ENCODE data around the gene RAB11A. TPM values are rescaled to one million over a fixed set of nuclear protein-coding genes. Genes with fewer than 3 reads are reported as not detected.

Gene RAB11A
- total and polyA plus RNA-seq, 12 donors: 45.7 to 705 (median 348) TPM

DNA sequence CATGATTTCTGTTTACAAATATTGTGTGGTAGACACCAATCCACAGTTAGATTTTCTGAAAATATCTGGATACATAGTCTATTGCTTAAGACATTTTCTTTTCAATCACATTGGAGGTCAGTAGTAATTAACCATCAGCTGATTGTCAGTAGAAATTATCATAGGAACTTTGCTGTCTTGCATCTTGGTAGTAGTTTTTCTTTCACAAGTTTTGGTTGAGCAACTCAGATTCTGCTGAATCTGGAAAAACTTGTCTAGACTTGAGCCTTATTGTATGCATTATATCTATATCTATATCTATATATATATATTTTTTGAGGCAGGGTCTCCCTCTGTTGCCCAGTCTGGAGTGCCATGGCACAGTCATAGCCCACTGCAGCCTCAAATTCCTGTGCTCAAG lies 4.0 kb downstream of the RAB11A start:
- H3K9me3 ChIP-seq (replicated peaks in 1 of 3): no peaks in the 10 kb centered on the region
- no peak overlapping the region for H3K27ac ChIP-seq
- no peak for DNase-seq
- TF ChIP-seq, protein P1, sequence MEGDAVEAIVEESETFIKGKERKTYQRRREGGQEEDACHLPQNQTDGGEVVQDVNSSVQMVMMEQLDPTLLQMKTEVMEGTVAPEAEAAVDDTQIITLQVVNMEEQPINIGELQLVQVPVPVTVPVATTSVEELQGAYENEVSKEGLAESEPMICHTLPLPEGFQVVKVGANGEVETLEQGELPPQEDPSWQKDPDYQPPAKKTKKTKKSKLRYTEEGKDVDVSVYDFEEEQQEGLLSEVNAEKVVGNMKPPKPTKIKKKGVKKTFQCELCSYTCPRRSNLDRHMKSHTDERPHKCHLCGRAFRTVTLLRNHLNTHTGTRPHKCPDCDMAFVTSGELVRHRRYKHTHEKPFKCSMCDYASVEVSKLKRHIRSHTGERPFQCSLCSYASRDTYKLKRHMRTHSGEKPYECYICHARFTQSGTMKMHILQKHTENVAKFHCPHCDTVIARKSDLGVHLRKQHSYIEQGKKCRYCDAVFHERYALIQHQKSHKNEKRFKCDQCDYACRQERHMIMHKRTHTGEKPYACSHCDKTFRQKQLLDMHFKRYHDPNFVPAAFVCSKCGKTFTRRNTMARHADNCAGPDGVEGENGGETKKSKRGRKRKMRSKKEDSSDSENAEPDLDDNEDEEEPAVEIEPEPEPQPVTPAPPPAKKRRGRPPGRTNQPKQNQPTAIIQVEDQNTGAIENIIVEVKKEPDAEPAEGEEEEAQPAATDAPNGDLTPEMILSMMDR (IDR thresholded peaks at IDR 0.05): no peak
- TF ChIP-seq POLR2A (IDR thresholded peaks at IDR 0.05): no peak
- no peak overlapping the region for H3K4me3 ChIP-seq
- intact Hi-C loops (cut with DNase I): no loop called here
- peaks cover 24 to 54% of the 10 kb centered on the region in 2 donors for H3K4me1 ChIP-seq (replicated peaks in 1 of 2)
- H3K36me3 ChIP-seq (replicated peaks in 1 of 2): peaks cover 0 to 24% of the 10 kb centered on the region in 2 donors
- H3K27me3 ChIP-seq: no peaks in the 10 kb centered on the region

DNA sequence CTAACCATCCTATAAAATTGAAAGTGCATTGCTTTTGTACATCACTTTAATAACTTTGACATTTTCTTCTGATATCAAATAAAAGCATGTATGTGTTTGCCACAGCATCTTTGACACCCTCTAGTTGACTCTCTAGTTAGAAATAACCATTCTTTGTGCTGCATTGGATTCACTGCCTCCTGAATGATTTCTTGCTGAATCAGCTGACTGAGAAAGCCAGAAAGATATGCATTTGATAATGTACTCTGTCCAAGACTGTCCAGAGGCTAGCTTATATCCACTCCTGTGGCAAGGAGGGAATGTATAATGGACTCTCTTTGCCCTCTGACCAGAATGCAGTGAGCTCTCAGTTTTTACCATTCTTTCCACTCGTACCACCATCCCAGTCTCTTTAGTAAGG lies 6.2 kb downstream of the RAB11A start:
- H3K9me3 ChIP-seq (replicated peaks in 1 of 3): no peaks in the 10 kb centered on the region
- 84 to 96% (median 91%) methylated on average over 1 of the region's 1 CpG for WGBS, 4 donors
- H3K27ac ChIP-seq: no peak overlapping the region
- DNase-seq: no peak
- TF ChIP-seq POLR2A (IDR thresholded peaks at IDR 0.05): no peak
- TF ChIP-seq, protein P1 (IDR thresholded peaks at IDR 0.05): no peak
- H3K27me3 ChIP-seq: no peaks in the 10 kb centered on the region
- H3K36me3 ChIP-seq (replicated peaks in 1 of 2): peaks cover 0 to 46% of the 10 kb centered on the region in 2 donors
- no peak overlapping the region for H3K4me3 ChIP-seq
- peaks cover 24 to 61% of the 10 kb centered on the region in 2 donors for H3K4me1 ChIP-seq (replicated peaks in 1 of 2)
- intact Hi-C loops (cut with DNase I): no loop called here

DNA sequence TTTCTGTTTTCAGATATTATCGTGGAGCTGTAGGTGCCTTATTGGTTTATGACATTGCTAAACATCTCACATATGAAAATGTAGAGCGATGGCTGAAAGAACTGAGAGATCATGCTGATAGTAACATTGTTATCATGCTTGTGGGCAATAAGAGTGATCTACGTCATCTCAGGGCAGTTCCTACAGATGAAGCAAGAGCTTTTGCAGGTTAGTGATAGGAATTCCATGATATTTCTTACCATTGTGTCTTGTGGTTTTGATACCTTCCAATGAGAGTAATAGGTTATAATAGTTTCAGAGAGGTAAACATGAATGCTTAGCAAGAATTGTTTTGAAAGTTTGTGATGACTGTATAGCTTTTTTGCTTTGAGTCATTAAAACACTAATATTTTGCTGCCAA lies 8.5 kb downstream of the RAB11A start:
- H3K4me3 ChIP-seq: no peak overlapping the region
- peaks cover 0 to 58% of the 10 kb centered on the region in 2 donors for H3K36me3 ChIP-seq (replicated peaks in 1 of 2)
- H3K27ac ChIP-seq: no peak overlapping the region
- H3K27me3 ChIP-seq: no peaks in the 10 kb centered on the region
- intact Hi-C loops (cut with DNase I): no loop called here
- 80 to 94% (median 92%) methylated on average over 3 of the region's 3 CpGs for WGBS, 4 donors
- no peak for DNase-seq
- H3K4me1 ChIP-seq (replicated peaks in 1 of 2): peaks cover 14 to 52% of the 10 kb centered on the region in 2 donors
- no peaks in the 10 kb centered on the region for H3K9me3 ChIP-seq (replicated peaks in 1 of 3)
- no peak for TF ChIP-seq POLR2A (IDR thresholded peaks at IDR 0.05)
- TF ChIP-seq, protein P1 (IDR thresholded peaks at IDR 0.05): no peak

DNA sequence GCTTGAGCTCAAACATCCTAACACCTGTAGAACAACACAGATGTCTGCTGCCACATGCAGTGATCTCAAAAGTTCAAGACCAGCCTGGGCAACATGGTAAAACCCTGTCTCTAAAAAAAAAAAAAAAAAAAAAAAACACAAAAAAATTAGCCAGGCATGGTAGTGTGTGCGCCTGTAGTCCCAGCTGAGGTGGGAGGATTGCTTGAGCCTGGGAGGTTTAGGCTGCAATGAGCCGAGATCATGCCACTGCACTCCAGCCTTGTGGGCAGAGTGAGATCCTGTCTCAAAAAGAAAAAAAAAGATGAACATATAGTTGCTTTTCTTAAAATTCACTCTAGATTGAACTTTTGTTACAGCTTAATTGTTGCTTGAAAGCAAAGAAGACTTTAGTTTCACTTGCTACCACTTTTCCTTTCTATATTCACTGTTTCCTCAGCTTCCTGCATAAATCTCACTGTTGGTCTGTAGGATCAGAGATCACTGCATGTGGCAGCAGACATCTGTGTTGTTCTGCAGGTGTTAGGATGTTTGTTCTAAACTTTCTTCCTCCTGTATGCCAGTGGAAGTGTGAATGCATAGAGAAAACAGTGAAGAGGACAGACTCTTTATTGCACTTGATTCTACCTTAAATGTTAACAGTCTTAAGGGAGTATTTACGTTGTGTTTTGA lies 12.6 kb downstream of the RAB11A start:
- WGBS, 4 donors: 77 to 85% (median 81%) methylated on average over 3 of the region's 3 CpGs
- Histone ChIP-seq H3K27me3 (no peaks in the 10 kb centered on the region), H3K36me3 (replicated peaks in 1 of 2) (peaks cover 0 to 60% of the 10 kb centered on the region in 2 donors), H3K27ac (no peak overlapping the region), H3K4me1 (replicated peaks in 1 of 2) (peaks cover 15 to 42% of the 10 kb centered on the region in 2 donors), H3K4me3 (no peak overlapping the region), H3K9me3 (replicated peaks in 1 of 3) (no peaks in the 10 kb centered on the region)
- intact Hi-C loops (cut with DNase I): no loop called here
- TF ChIP-seq POLR2A (IDR thresholded peaks at IDR 0.05): no peak
- TF ChIP-seq, protein P1 (IDR thresholded peaks at IDR 0.05): no peak
- DNase-seq: no peak

All from adrenal gland (tissue), 12 donors.